ENCODE data around the gene BRI3BP.
"Not testable (repeated sequence)": the region's sequence is repeated elsewhere in the genome, so short reads cannot be mapped to it uniquely, and the experiment has no call there.

Gene BRI3BP

DNA sequence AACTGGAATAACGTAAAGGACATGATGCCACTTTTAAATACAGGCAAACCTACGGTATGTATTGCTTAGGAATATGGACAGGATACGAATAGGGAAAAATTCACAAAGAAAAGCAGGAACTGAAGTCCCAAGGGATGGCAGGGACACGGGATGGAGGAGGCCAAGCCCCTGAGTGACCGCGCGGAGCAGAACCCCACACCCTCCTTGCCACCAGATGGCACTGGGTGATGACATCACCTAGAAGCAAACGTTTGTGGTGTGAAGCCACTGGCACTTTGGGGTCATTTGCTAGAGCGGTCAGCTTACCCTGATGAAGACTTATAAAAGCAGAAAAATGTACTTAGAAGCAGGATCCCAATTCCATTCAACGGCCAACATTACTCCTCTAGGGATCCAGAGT, 13.9 kb upstream of the BRI3BP start:
- TF ChIP-seq CTCF (IDR thresholded peaks at IDR 0.05): no peak
- Histone ChIP-seq H3K9ac (no peak overlapping the region), H3K4me1 (no peaks in the 10 kb centered on the region), H3K79me2 (no peaks in the 10 kb centered on the region), H3K4me3 (ENCODE audit: low read depth, low read length) (no peak overlapping the region), H3K36me3 (ENCODE audit: control insufficient read depth, insufficient read depth, low read length) (no peaks in the 10 kb centered on the region), H3K27me3 (ENCODE audit: control insufficient read depth, insufficient read depth, low read length) (no peaks in the 10 kb centered on the region), H2AFZ (no peak overlapping the region), H3K4me2 (ENCODE audit: low read length) (no peak overlapping the region), H3K27ac (no peak overlapping the region), H3K9me3 (ENCODE audit: control insufficient read depth, low read length) (no peaks in the 10 kb centered on the region)

- Histone ChIP-seq H3K36me3 (ENCODE audit: control insufficient read depth, insufficient read depth, low read length) (no peaks in the 10 kb centered on the region), H3K9me3 (ENCODE audit: control insufficient read depth, low read length) (no peaks in the 10 kb centered on the region), H3K9ac (no peak overlapping the region), H3K4me1 (no peaks in the 10 kb centered on the region), H3K27ac (no peak overlapping the region), H3K4me2 (ENCODE audit: low read length) (no peak overlapping the region), H3K27me3 (ENCODE audit: control insufficient read depth, insufficient read depth, low read length) (no peaks in the 10 kb centered on the region), H3K4me3 (ENCODE audit: low read depth, low read length) (no peak overlapping the region), H3K79me2 (no peaks in the 10 kb centered on the region), H2AFZ (no peak overlapping the region)
- TF ChIP-seq CTCF (IDR thresholded peaks at IDR 0.05): no peak
Observed at GRCh38 chr12:124980098-124980892, 13.2 kb upstream of the BRI3BP start.

DNA sequence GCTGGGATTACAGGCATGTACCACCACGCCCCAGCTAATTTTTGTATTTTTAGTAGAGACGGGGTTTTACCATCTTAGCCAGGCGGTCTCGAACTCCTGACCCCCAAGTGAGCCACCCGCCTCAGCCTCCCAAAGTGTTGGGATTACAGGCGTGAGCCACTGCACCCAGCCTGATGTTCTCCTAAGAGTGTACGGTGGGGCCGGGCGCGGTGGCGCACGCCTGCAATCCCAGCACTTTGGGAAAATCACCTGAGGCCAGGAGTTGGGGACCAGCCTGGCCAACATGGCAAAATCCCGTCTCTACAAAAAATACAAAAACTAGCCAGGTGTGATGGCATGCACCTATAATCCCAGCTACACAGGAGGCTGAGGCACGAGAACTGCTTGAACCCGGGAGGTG, 6.6 kb upstream of the BRI3BP start:
- not testable (repeated sequence) for H3K27ac ChIP-seq; H3K4me1 ChIP-seq; H2AFZ ChIP-seq; H3K9me3 ChIP-seq (ENCODE audit: control insufficient read depth, low read length); H3K27me3 ChIP-seq (ENCODE audit: control insufficient read depth, insufficient read depth, low read length); H3K9ac ChIP-seq; H3K4me2 ChIP-seq (ENCODE audit: low read length); H3K36me3 ChIP-seq (ENCODE audit: control insufficient read depth, insufficient read depth, low read length); H3K4me3 ChIP-seq (ENCODE audit: low read depth, low read length); H3K79me2 ChIP-seq

DNA sequence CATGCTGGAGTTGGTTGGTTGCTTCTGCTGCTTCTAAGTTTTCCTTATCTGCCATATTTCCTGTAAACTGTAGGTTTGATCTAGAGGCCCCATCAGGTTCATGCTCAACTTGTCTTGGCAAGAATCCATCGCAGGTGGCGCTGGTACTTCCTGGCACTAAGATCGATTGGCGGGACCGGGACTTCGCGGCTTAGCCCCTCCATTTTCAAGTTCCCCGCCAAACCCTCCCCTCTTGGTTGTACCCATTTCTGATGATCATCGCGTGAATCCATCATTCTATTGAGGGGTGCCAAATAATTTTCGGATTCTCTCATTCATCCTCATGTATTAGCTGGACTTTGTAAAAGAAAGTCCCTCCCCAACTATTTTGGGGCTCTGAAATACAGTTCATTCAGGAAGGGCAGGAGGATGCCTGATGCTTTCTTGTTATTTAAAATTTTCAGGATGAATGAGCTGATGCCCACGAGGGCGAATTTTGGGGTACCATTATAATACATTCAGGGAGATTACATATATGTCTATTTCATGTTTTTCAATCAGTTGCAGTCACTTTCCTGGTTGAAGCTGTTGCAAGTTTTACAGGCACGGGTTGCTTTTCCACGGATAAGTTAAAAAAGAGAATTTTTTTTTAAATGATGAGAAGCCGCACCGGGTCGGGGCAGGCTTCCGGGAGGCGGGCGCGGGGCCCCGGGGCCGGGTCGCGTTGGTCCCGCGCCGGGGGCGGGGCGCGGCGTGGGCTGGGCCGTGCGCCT, 395 bp upstream of the BRI3BP start:
- Histone ChIP-seq H3K36me3 (ENCODE audit: control insufficient read depth, insufficient read depth, low read length) (no peaks in the 10 kb centered on the region), H3K79me2 (no peaks in the 10 kb centered on the region), H2AFZ (peak overlapping the region; percentile 76), H3K4me2 (ENCODE audit: low read length) (peak overlapping the region; percentile 90), H3K9ac (no peak overlapping the region), H3K27ac (peak overlapping the region; percentile 58), H3K9me3 (ENCODE audit: control insufficient read depth, low read length) (no peaks in the 10 kb centered on the region), H3K27me3 (ENCODE audit: control insufficient read depth, insufficient read depth, low read length) (no peaks in the 10 kb centered on the region), H3K4me1 (peaks cover 13% of the 10 kb centered on the region), H3K4me3 (ENCODE audit: low read depth, low read length) (peak overlapping the region; percentile 35)
- TF ChIP-seq CTCF (IDR thresholded peaks at IDR 0.05): peak; percentile 17

DNA sequence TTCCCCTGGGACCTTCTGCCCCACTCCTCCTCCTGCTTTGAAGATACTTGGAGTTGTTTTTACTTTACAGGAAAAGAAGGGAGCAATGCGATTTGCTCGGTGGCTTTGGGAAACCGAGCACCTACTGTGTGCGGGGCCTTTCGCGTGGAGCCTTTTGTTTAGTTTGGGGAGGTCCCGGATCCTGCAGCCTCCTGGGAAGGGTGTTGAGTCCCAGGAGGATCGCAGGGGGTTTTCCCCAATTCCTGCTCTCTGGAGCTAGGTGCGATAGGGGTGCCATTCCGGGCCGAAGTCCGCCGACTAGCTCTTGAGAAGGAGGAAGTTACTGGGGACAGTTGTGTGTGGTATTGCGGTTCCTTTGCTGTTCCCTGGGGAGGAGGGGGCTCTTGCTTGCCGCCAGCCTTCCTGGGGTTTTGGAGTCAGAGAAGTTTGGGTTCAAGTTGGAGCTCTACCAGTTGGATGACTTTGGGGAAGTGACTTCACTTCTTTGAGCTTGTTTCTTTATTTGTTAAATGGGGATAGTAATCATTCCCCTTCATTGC, 1.1 kb downstream of the BRI3BP start:
- no peak for TF ChIP-seq CTCF (IDR thresholded peaks at IDR 0.05)
- H2AFZ ChIP-seq: peak overlapping the region; percentile 48
- no peaks in the 10 kb centered on the region for H3K79me2 ChIP-seq
- H3K9ac ChIP-seq: no peak overlapping the region
- no peaks in the 10 kb centered on the region for H3K9me3 ChIP-seq (ENCODE audit: control insufficient read depth, low read length)
- no peak overlapping the region for H3K27ac ChIP-seq
- H3K4me3 ChIP-seq (ENCODE audit: low read depth, low read length): peak overlapping the region; percentile 34
- H3K4me2 ChIP-seq (ENCODE audit: low read length): peak overlapping the region; percentile 76
- H3K4me1 ChIP-seq: peaks cover 10% of the 10 kb centered on the region
- H3K27me3 ChIP-seq (ENCODE audit: control insufficient read depth, insufficient read depth, low read length): no peaks in the 10 kb centered on the region
- H3K36me3 ChIP-seq (ENCODE audit: control insufficient read depth, insufficient read depth, low read length): no peaks in the 10 kb centered on the region
